Thyroid gland (tissue), 4 donors: ENCODE results near the gene RFX4. TPM values are rescaled to one million over a fixed set of nuclear protein-coding genes. Genes with fewer than 3 reads are reported as not detected.

Experiments
- DNase-seq, 2 donors: peaks; one replicate each; pipeline ENCODE4 v3.0.0-alpha.2; 2019
- H3K27ac ChIP-seq, 3 donors: fragments of 200-600 bp; sonication (generic); 1 replicate in 2 of 3; 2 replicates in 1 of 3; pipeline ENCODE4 v1.5.1; 2016 to 2019; ENCODE audit warnings: mild to moderate bottlenecking in 1 of 3, moderate library complexity in 1 of 3
- H3K27me3 ChIP-seq: fragments of 200-600 bp; sonication (generic); one replicate; pipeline ENCODE4 v1.5.1; 2019
- H3K36me3 ChIP-seq, 2 donors: fragments of 200-600 bp; sonication (generic); one replicate each; pipeline ENCODE4 v1.5.1; 2016 to 2019
- H3K4me1 ChIP-seq, 2 donors: fragments of 200-600 bp; sonication (generic); one replicate each; pipeline ENCODE4 v1.5.1; 2017 to 2019
- H3K4me3 ChIP-seq, 3 donors: fragments of 200-600 bp; sonication (generic); replicated peaks in 1 of 3; 1 replicate in 2 of 3; 2 replicates in 1 of 3; pipeline ENCODE4 v1.5.1; 2016; ENCODE audit warnings: mild to moderate bottlenecking in 1 of 3
- H3K9me3 ChIP-seq: fragments of 200-600 bp; sonication (generic); one replicate; pipeline ENCODE4 v1.5.1; 2017
- CTCF ChIP-seq, 6 experiments: fragments of 200-600 bp in 3 of 6; fragments of 450-650 bp in 3 of 6; sonication (generic) in 3 of 6; IDR thresholded peaks; one replicate each; pipeline ENCODE4 v1.5.1; 2016 to 2019; ENCODE audit warnings: antibody characterized with exemption in 6 of 6, mild to moderate bottlenecking in 2 of 6, inconsistent platforms in 1 of 6, moderate library complexity in 1 of 6
- POLR2A ChIP-seq, 2 donors: fragments of 450-650 bp; IDR thresholded peaks; one replicate each; pipeline ENCODE4 v1.6.1; 2017; ENCODE audit warnings: antibody characterized with exemption in 2 of 2, mild to moderate bottlenecking in 2 of 2, moderate library complexity in 1 of 2
- WGBS, 2 donors: methylation state at CpG; one replicate each; pipeline ENCODE4 v1.1.5; 2017; 5-methylcytosine and 5-hydroxymethylcytosine counted together
- intact Hi-C: fragments of 100-400 bp; cut with DNase I; formaldehyde crosslinking; loops from one replicate; pipeline ENCODE4 v1.15.1; 2023
- total RNA-seq, 4 donors: library from RNA; depleted of rRNA; stranded (reverse); fragments of >200 nt; gene quantifications; one replicate each; pipeline ENCODE4 v1.2.3, GENCODE V29; 2016

RFX4 gene
- total RNA-seq, 4 donors from 2014 or later: 0.27 to 0.45 TPM; not detected in 2

GRCh38 chr12:106590601-106591000, 7.8 kb downstream of the RFX4 start:
- H3K9me3 ChIP-seq: no peaks in the 10 kb centered on the region
- TF ChIP-seq POLR2A (IDR thresholded peaks at IDR 0.05): no peak
- TF ChIP-seq CTCF (IDR thresholded peaks at IDR 0.05): no peak
- H3K27me3 ChIP-seq: peaks cover 12% of the 10 kb centered on the region
- 63 to 68% methylated on average over 2 of the region's 2 CpGs for WGBS, 2 donors
- DNase-seq: no peak
- H3K27ac ChIP-seq: no peak overlapping the region
- peaks cover 8 to 19% of the 10 kb centered on the region in 2 donors for H3K4me1 ChIP-seq
- no peak overlapping the region for H3K4me3 ChIP-seq
- intact Hi-C loops: no loop called here
- no peaks in the 10 kb centered on the region for H3K36me3 ChIP-seq

- intact Hi-C loops: no loop called here
- WGBS, 2 donors: 45 to 49% methylated on average over 17 of the region's 17 CpGs
- Histone ChIP-seq H3K9me3 (no peaks in the 10 kb centered on the region), H3K27ac (no peak overlapping the region), H3K36me3 (no peaks in the 10 kb centered on the region), H3K27me3 (no peaks in the 10 kb centered on the region), H3K4me3 (no peak overlapping the region), H3K4me1 (no peaks in the 10 kb centered on the region)
- TF ChIP-seq CTCF (IDR thresholded peaks at IDR 0.05) (no peak), POLR2A (IDR thresholded peaks at IDR 0.05) (no peak)
- DNase-seq: no peak
Observed at GRCh38 chr12:106594447-106594846, 11.6 kb downstream of the RFX4 start.

GRCh38 chr12:106595268-106595667, 12.5 kb downstream of the RFX4 start:
- Histone ChIP-seq H3K27ac (no peak overlapping the region), H3K27me3 (no peaks in the 10 kb centered on the region), H3K36me3 (no peaks in the 10 kb centered on the region), H3K4me1 (no peaks in the 10 kb centered on the region), H3K4me3 (no peak overlapping the region), H3K9me3 (no peaks in the 10 kb centered on the region)
- 92 to 97% methylated on average over 3 of the region's 3 CpGs for WGBS, 2 donors
- no peak for DNase-seq
- intact Hi-C loops: no loop called here
- TF ChIP-seq POLR2A (IDR thresholded peaks at IDR 0.05) (no peak), CTCF (IDR thresholded peaks at IDR 0.05) (no peak)

- Histone ChIP-seq H3K27me3 (no peaks in the 10 kb centered on the region), H3K4me1 (no peaks in the 10 kb centered on the region), H3K27ac (no peak overlapping the region), H3K36me3 (no peaks in the 10 kb centered on the region), H3K9me3 (no peaks in the 10 kb centered on the region), H3K4me3 (no peak overlapping the region)
- intact Hi-C loops: no loop called here
- TF ChIP-seq POLR2A (IDR thresholded peaks at IDR 0.05) (no peak), CTCF (IDR thresholded peaks at IDR 0.05) (no peak)
- no peak for DNase-seq
- WGBS, 2 donors: 66 to 70% methylated on average over 5 of the region's 5 CpGs
Observed at GRCh38 chr12:106598003-106598402, 15.2 kb downstream of the RFX4 start.

- DNase-seq: no peak
- no peaks in the 10 kb centered on the region for H3K9me3 ChIP-seq
- H3K4me3 ChIP-seq: no peak overlapping the region
- H3K27ac ChIP-seq: no peak overlapping the region
- no peaks in the 10 kb centered on the region for H3K4me1 ChIP-seq
- no peak for TF ChIP-seq POLR2A (IDR thresholded peaks at IDR 0.05)
- TF ChIP-seq CTCF (IDR thresholded peaks at IDR 0.05): no peak
- H3K36me3 ChIP-seq: no peaks in the 10 kb centered on the region
- intact Hi-C loops: no loop called here
- WGBS, 2 donors: 87 to 92% methylated on average over 4 of the region's 4 CpGs
- no peaks in the 10 kb centered on the region for H3K27me3 ChIP-seq
Observed at GRCh38 chr12:106599302-106599701, 16.5 kb downstream of the RFX4 start.
